PFSK-1 (cell line): ENCODE data around the gene FBXO24.

Experiments used
- POLR2AphosphoS5 ChIP-seq: IDR thresholded peaks from 2 replicates; pipeline ENCODE4 v1.6.1; 2012; ENCODE audit warnings: low read depth, mild to moderate bottlenecking, control low read depth, low read length, moderate library complexity
- REST ChIP-seq, 2 experiments: IDR thresholded peaks; 2 replicates each; pipeline versions ENCODE4 v1.6.1 to v1.8.0; 2011 to 2012; ENCODE audit warnings: low read depth in 2 of 2, low read length in 2 of 2, control low read depth in 1 of 2, inconsistent platforms in 1 of 2, mild to moderate bottlenecking in 1 of 2, moderate library complexity in 1 of 2; ENCODE audit not compliant: insufficient read depth in 1 of 2

- TF ChIP-seq POLR2AphosphoS5 (no peak), REST (IDR thresholded peaks at IDR 0.05; ENCODE audit: insufficient read depth in 1 of 2, low read depth in 2 of 2, low read length in 2 of 2) (no peak)
Observed at GRCh38 chr7:100540073-100540723, 45.9 kb upstream of the FBXO24 start.
